ENCODE results near the gene LZTS3. TPM values are rescaled to one million over a fixed set of nuclear protein-coding genes. Genes with fewer than 3 reads are reported as not detected.

The LZTS3 gene
- total RNA-seq, 2 donors from 2014 or later = 26.8 to 27.7 TPM

GRCh38 chr20:3115190-3116107 is 57.9 kb downstream of the LZTS3 start:
- peak; percentile 84 for DNase-seq
- no peaks in the 10 kb centered on the region for H3K27me3 Mint-ChIP-seq (ENCODE audit: insufficient read depth)
- Histone ChIP-seq H3K36me3 (ENCODE audit: control insufficient read depth, insufficient read depth, low read length) (peaks cover 8% of the 10 kb centered on the region), H3K9ac (ENCODE audit: extremely low read depth, low read length, poor library complexity, severe bottlenecking) (no peak overlapping the region), H3K27ac (ENCODE audit: low read depth, low read length) (no peak overlapping the region), H3K4me1 (ENCODE audit: control insufficient read depth, insufficient read depth, low read length) (no peaks in the 10 kb centered on the region), H3K4me3 (ENCODE audit: low read length) (no peak overlapping the region), H3K9me3 (ENCODE audit: control insufficient read depth, low read length) (no peaks in the 10 kb centered on the region), H3K27me3 (ENCODE audit: control insufficient read depth, insufficient read depth, low read length, poor library complexity, severe bottlenecking) (no peaks in the 10 kb centered on the region)
- H3K4me1 Mint-ChIP-seq = peaks cover 2% of the 10 kb centered on the region
- no peak overlapping the region for H3K27ac Mint-ChIP-seq
- H3K4me3 Mint-ChIP-seq = no peak overlapping the region
- H3K36me3 Mint-ChIP-seq (ENCODE audit: low read depth) = peaks cover 15% of the 10 kb centered on the region
- 72 to 75% methylated on average over 17 to 30 of the region's 30 CpGs for WGBS, 2 experiments (ENCODE audit: insufficient coverage in 1 of 2, insufficient read length in 1 of 2)
- peak; percentile 83 for TF ChIP-seq CTCF (conservative IDR thresholded peaks at IDR 0.05)
- H3K9me3 Mint-ChIP-seq = no peaks in the 10 kb centered on the region

Other genes with a start within 250 kb of the LZTS3 start
- gene GNRH2, start 129.9 kb downstream of the LZTS3 start, total RNA-seq = 1 to 10 TPM in 1 of 2 donors, not detected in 1; 2.5 TPM
- gene MRPS26, start 127.5 kb downstream of the LZTS3 start, total RNA-seq = 10 to 100 TPM; 75.1 to 87.7 TPM
- gene OXT, start 101.9 kb downstream of the LZTS3 start, total RNA-seq = not detected
- not detected for gene AVP, start 88.8 kb downstream of the LZTS3 start, total RNA-seq
- 10 to 100 TPM; 13.9 to 20.0 TPM for gene FASTKD5, start 13.7 kb downstream of the LZTS3 start, total RNA-seq
- gene UBOX5, start 13.7 kb downstream of the LZTS3 start, total RNA-seq = 10 to 100 TPM in 1 of 2 donors, 1 to 10 TPM in 1; 5.3 to 10.8 TPM
- 10 to 100 TPM; 55.0 to 59.3 TPM for gene DDRGK1, start 31.1 kb upstream of the LZTS3 start, total RNA-seq
- 10 to 100 TPM; 50.8 to 53.6 TPM for gene ITPA, start 35.9 kb upstream of the LZTS3 start, total RNA-seq
- 10 to 100 TPM in 1 of 2 donors, 1 to 10 TPM in 1; 3.8 to 12.4 TPM for gene SLC4A11, start 65.6 kb upstream of the LZTS3 start, total RNA-seq
- 10 to 100 TPM in 1 of 2 donors, 1 to 10 TPM in 1; 9.6 to 12.1 TPM for gene DNAAF9, start 234.1 kb upstream of the LZTS3 start, total RNA-seq